NCI-H2107 (cell line): ENCODE data around the gene ADARB2.

Experiments used
- DNase-seq: peaks from one replicate; lab custom pipeline; 2025; lab: John Stamatoyannopoulos, UW

The ADARB2 gene

DNA sequence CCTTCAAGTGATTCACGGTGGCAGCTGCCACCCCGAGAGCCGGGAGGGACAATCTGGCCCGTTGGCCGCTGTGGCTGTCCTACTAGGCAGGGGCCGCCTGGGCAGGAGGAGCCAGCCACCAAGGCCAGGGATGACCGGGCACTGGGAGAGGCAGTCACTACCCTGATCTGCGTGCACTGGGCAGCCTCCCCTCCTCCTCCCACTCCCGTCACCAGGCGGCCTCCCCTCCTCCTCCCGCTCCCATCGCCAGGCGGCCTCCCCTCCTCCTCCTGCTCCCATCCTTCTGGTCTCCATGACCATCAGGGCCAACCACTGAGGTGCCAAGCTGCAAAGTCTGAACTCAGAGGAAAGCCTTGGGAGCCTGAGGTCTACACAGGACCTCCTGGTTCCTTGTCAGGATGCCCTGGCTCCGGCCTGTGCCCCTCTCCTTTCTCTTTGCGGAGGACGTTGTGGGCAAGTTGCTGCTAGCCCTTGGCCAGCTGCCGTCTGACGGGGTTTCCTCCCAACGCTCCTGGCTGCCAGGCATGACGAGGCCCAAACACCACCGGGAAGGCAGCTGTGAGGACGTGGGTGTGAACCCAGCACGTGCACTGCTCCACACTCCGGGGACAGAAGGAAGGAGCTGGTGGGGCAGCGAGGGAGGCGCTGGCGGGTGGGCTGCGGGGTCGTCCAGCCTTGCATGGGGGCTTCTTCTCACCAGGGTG is 550.0 kb downstream of the ADARB2 start:
- DNase-seq: no peak

DNA sequence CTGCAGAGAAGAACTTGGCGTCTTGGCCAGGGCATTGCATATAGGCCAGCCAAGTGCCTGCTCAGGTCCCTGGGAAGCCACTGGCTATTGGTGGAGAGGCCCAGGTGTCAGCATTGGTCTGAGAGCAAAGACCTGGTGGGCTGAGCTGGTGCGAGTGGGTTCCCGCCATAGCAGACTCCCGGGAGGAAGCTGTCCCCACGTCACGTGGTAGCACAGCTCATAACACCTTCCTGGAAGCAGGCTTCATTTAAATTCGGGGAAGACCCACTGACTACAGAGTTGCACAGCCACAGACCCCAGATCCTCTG is 550.7 kb downstream of the ADARB2 start:
- no peak for DNase-seq

DNA sequence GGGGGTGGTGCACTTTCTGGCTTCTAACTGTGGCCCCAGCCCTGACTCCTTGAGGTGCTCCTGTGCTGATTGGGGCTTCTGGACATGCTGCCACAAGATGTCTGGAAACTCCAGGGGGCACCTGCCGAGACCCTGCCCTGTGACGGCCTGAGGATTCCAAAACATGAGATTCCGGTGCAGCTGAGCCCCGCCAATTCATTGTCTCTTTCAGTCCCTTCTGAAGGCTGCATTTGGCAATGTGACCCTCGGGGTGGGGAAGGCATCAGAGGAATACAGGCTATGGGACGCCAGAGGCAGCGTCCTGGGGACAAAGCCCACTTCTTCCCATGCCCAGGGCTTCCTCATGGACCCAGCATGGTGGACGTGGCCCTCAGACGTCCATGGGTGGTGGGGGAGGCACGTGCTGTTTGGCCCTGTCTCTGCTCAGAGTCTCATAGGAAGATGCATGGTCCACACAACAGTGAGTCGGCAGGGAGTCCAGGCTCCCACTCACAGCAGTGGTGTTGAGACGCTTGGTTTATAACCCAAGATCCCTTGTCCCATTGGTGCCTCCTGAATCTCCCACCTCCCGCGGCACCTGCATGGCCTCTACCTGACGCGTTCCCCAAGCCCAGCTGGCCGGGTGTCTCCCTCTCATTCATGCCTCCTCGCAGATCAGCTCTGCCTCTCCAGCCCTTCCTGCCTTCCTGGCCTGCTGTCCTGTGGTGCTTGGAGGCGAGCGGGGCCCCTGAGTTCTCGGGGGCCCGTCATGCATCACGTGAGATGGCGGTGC is 551.2 kb downstream of the ADARB2 start:
- DNase-seq: no peak

DNA sequence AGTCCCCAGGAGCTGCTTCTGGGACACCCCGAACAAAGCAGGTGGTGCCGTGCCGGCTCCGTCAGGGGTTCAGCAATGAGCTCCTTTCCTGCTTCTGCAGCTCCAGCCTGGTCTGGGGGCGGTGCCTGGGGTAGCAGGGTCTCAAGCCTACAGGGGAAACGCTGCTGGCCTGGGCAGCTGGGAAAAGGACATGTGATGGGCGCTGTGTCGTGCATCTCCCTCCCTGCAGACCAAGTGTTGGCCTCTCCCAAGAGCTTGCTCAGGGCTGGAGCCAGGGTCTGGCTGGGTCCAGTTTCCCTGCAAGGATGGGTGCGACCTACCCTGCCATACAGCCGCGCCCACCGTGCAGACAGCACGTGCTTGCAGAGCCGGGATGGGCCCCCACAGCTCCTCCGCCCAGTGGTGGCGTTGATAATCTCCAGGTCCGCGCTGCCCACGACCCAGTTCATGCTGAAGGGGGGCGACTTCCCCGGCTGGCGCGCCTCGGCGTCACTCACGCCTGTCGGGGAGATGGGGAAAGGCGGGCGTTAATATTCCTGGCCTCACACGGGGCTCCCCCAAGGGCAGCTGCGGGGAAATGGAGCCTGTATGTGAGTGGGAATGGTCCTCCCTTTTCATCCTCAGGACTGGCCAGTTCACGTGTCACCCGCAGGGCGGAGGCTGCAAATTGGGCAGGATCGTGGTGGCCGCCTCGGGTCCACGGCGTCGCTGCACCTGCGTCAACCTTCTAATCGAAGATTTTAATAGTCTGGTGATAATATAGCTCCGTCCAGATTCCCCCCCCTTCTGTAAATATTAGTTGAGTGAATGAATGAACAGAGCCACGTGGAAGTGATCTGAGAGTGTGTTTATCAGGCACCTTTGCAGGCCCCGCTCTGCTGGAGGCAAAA is 552.5 kb downstream of the ADARB2 start:
- no peak for DNase-seq

DNA sequence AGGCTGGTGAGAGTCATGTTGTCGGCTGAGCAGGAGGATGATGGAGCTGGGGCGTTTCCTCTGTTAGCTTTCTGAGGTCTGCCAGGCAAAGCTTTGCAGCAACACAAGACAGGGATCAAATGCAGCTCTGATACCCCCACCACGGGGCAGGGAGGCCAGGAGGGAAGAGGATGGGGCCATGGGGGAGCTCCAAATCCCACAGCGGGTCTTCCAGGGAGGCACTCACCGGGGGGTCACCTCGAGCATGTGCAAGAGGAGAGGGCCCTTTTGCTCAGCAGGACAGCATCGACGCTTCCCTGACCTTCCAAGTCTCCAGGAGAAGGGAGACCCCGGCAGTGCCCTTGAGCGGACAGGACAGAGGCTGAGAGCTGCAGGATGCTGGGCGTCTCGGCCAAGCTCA is 553.6 kb downstream of the ADARB2 start:
- no peak for DNase-seq

DNA sequence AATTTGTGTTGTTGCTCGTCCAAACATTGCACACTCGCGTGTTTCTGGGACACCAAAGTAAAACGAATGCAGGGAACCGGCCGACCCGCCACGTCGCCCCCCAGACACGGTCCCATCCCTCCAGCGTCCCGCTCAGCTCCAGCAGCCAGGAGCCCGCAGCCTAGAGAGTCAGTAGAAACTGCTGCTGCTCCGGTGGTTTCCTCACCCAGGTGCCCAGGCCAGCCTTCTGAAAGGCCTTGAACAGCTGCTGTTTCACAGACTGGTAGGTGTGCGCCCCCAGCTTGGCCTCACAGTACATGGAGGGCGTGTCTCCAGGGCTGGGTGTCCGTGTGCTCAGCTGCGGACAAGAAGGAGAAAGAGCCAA is 554.3 kb downstream of the ADARB2 start:
- no peak for DNase-seq

DNA sequence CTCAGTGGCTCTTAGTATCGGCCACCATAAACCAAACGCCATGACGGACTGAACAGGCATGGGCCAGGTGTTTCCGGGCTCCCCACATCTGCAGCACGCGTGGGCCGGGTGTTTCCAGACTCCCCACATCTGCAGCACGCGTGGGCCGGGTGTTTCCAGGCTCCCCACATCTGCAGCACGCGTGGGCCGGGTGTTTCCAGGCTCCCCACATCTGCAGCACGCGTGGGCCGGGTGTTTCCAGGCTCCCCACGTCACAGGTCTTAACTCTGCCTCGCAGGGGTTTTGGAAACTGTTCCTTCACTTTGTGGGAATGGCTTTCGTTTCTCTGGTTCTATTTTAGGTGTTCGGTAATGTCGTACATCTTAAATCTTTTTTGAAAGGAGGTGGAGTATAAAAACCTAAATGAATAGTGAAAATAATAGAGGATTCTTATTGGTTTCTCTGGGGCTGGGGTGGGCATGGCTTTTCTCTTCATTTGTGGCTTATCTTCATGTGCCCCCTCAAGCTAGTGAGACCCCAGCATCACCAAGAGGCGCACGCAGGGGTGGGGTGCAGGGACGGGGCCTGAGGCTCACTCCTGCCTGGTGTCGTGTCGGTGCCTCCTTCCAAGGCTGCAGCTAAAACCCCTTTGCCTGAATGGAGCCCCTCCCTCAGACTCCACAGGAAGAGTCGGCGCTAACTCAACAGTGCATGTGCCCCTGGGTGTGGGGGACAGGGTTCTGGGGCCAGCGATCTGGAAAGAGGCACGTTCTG is 554.9 kb downstream of the ADARB2 start:
- no peak for DNase-seq

DNA sequence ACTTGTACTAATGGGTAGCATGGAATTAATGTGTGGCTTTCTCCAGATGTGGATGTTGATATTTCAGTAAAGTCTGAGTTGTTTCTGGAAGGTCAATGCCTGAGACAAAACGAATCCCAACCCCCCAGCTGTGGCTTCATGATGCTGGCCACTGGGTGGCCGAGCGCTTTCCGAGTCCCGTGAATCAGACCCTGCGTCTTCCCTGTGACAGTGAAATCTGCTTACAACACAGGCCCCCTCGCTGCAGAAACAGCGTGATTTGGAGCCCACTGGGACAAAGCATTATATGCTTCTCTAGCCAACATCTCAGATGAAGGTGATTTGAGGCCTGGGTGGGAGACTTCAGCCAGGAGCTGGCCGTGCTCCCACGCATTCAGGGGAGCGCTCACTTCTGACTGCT is 556.5 kb downstream of the ADARB2 start:
- DNase-seq: no peak

DNA sequence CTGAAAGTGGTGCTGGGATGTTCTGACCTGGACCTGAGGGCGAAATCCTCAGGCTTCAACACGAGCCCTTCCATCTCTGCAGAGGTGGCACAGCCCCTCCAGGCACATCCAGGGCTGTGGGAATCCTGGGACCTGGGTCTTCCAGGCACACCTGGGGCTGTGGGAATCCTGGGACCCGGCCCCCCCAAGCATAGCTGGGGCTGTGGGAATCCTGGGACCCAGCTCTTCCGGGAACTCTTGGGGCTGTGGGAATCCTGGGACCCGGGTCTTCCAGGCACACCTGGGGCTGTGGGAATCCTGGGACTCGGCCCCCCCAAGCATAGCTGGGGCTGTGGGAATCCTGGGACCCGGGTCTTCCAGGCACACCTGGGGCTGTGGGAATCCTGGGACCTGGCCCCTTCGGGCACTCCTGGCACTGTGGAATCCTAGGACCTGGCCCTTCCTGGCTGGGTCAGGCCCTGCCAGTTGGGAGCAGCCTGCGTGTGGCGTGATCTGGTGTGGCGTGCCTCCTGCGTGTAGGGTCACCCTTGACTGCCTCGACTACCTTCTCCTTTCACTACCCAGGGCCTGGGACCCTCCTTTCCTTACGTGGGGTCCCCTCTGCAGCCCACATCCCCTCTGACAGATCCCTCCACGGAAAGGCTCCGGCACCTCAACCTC is 557.1 kb downstream of the ADARB2 start:
- no peak for DNase-seq

DNA sequence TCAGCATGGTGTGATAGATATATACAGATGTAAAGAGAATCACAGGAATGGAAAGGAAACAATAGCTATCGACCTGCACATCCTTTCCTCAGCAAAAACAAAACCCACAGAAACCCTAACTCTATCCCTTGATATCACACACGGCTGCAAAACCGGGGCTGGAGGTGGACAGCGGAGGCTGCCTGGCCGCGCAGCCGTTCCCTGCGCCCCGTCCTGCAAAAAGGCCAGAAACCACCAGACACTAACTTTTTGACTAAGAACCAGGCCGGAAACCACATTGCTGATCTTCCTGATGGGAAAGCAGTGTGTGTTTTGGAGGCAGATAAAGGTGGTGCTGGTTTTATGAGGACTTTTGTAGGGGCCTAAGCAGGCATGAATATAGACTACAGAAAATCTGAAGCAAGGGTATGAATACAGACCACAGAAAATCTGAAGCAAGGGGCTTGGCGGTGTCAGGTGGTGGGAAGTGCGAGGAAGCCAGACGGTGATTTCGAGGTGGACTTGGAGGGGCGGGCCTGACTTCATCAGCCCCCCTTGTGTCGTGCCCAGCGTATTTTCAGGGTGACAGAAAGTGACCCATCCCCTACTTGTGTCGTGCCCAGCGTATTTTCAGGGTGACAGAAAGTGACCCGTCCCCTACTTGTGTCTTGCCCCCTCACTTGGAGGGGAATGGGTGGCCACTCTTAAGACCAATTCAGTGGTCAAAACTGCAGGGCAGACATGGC is 557.8 kb downstream of the ADARB2 start:
- DNase-seq: no peak

DNA sequence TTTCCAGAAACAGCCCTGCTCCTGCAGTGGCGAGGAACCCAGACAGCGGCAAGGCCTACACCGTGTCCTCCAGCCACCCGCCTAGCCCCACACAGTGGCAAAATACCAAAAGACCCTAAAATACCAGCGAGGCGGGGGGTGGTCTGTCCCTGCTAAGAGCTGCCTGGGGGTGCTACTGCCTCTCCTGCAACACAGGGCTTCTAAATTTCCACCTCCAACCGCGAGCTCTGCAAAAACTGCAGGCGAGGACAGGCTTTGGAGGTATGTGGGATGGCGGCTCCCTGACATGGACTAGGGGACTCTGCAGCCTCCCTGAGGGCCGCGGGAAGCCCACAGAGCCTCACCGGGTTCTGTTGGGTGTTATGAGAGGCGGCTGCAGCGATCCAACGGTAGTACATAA is 558.8 kb downstream of the ADARB2 start:
- DNase-seq: no peak

DNA sequence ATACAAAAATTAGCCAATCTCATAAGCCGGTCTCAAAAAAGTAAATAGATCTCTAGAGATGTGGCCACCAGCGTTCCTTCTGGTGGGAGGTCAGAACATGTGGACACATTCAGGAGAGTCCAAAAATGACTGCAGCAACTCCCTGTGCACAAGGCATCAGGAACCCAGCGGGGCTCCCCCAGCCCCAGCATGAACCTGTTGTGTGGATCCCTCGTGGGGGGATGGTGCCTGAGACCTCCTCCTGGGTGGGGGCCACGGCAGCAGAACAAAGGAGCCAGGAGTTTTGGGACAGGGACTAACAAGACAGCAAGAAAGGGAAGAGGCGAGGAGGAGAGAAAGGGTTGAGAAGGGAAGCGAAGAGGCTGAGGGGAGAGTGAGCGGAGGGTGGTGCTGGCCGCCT is 559.4 kb downstream of the ADARB2 start:
- no peak for DNase-seq

DNA sequence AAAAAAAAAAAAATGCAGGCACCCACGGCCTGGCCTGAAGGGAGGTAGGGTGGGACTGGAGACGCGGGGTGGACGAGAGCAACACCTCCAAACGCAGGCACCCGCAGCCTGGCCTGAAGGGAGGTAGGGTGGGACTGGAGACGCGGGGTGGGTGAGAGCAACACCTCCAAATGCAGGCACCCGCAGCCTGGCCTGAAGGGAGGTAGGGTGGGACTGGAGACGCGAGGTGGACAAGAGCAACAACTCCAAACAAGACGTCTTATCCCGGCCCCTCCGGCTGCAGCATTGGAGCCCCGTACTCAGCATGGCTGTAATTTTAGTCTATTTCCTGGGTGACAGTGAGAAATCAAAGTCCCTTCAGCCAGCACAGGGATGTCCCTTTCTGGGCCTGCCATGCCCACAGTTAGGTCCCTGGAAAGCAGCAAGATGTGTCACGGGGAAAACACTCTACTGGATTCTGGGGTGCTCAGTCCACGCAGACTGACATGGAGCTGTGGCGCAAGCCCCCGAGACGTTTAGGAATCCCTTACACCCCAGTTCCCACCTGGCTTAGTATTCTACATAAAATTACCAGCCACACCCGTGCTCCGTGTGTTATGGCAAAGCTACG is 561.3 kb downstream of the ADARB2 start:
- no peak for DNase-seq

DNA sequence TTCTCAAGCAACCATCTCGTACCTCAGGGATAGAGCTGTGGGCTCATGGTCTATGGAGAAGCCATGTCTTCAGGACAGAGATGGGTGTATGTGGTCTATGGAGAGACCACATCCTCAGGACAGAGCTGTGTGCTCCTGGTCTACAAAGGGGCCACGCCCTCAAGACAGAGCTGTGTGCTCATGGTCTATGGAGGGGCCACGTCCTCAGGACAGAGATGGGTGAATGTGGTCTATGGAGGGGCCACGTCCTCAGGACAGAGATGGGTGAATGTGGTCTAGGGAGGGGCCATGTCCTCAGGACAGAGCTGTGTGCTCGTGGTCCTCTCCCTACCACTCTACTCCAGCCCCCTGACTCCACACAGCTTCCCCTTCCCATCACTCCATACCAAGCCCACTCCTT is 563.3 kb downstream of the ADARB2 start:
- no peak for DNase-seq

DNA sequence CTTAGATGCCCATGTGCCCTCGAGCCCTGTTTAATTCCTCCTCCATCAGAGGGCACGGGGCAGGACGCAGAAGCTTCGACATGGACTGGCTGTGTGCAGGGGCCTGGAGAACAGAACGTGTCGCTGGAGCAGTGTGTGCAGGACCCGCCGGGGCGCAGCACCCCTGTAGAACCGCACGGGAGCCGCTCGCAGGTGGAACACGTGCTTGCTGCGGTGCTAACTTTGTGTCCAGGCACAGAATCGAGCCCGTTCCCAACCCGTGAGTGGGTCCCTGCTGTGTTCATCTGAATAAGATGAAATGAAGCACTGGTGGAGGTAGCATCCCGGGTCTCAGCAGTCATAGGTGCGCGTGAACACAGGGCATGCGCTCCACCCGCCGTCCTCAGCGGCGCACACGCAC is 564.2 kb downstream of the ADARB2 start:
- DNase-seq: no peak

DNA sequence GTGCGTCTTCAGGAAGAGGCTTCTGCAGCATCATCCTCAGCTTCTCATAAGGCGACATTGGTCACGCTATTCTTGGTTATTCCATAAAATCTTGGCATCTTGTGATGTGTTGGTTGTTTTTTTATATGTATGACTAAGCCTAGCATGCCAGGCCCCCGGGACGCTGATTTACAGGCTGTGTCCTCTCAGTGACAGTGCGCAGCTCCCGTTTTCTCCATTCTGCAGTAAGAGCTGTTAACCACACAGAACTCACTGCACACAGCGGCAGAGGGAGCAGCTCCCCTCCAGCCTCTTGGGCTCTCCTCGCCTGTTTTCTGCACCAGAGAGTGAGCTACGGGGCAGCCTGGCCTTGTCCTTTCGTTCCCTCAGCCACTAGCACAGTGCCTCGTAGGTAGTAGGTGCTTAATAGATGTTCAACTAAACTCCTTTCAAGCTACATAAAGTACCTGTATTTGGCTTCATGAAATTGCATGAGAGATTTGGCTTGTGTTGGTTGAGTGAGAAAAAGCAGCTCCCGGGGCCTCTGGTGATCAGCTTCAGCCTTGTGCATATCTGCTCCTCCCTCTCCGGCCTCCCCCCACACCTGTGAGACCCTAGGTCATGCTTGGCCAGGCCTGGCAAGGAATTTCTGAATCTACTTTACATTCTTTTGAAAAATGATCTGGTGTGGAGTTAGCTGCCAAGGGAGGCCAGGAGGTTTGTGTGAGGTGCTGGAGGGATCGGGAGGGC is 564.9 kb downstream of the ADARB2 start:
- DNase-seq: no peak

DNA sequence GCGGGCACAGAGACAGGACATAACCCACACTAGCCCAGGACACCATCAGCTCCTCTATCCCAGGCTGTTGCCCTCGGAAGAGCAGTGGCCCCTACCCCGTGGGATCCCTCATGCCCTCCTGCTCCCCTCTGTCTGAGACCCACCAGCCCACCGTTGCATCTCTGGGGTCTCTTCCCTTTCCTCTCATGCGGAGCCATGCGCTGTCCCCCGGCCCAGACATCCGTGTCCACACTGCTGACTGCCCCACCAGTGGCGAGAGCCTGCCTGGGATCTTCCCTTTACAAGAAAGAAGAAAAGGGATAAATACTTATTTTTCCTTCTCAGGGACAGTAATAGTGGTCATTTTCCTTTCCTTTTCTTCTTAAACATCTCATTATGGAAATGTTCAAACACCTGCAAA is 565.7 kb downstream of the ADARB2 start:
- DNase-seq: no peak

DNA sequence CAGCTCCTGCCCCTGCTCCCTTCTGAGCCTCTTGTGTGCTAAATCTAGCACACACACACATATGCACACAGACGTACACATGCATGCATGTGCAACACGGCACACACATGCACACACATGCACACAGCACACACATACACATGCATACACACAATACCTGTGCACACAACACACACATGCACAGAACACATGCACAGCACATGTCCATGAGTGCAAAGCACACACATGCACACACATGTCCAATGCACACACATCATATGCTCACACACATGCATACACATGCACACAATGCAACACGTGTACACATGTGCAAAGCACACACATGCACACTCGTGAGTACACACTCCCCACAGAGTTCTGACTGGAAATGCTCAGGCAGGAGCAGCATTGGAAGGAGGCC is 566.1 kb downstream of the ADARB2 start:
- DNase-seq: no peak

DNA sequence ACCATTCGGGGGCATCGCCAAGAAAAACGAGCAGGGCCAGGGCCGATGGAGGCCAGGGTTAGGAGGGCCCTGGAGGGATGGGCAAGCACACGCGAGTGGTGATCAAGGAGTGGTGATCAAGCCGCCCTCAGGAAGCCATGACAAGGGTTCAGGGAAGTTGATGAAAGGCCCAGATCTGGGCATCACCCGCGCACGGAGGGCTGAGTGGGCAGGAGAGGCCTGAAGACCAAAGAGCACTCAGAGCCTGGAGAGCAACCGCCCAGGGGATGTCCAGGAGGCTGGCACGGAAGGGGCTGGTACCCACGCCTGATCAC is 566.5 kb downstream of the ADARB2 start:
- DNase-seq: no peak
